Measurements from ENCODE around the gene CCDC88A. TPM values are rescaled to one million over a fixed set of nuclear protein-coding genes. Genes with fewer than 3 reads are reported as not detected.

CCDC88A gene
- 7.0 and 10.1 TPM in 2 replicates for polyA plus RNA-seq (2012; rRNA removed)
- 9.0 and 9.2 TPM in 2 replicates for polyA plus RNA-seq (2012; cell fraction: cytosol; rRNA removed)
- 11.7 and 21.7 TPM in 2 replicates for polyA plus RNA-seq (2012; cell fraction: nucleus; rRNA removed)

- Histone ChIP-seq H2AFZ (ENCODE audit: low read depth) (peak within 1 kb of the TSS; percentile 94), H3K79me2 (ENCODE audit: insufficient read depth) (peaks cover 39% of the 10 kb centered on the region), H3K4me3 (ENCODE audit: low read depth in 2 of 2, low read length in 1 of 2) (peak within 1 kb of the TSS; percentile 84 to 93), H3K4me2 (peak within 1 kb of the TSS; percentile 89), H4K20me1 (ENCODE audit: insufficient read depth) (no peaks in the 10 kb centered on the region), H3K27ac (ENCODE audit: low read depth in 2 of 2, low read length in 1 of 2) (peak within 1 kb of the TSS; percentile 81 to 97), H3K9me2 (no peaks in the 10 kb centered on the region; the same call in 1 of the 2 replicates), H3K36me3 (replicated peaks in 1 of 2; ENCODE audit: control insufficient read depth in 1 of 2, insufficient read depth in 2 of 2, low read length in 1 of 2) (peaks cover 0 to 5% of the 10 kb centered on the region in 2 experiments), H3K9me3 (no peaks in the 10 kb centered on the region; the same call in 1 of the 2 replicates), H3F3A (replicated peaks; ENCODE audit: insufficient read depth) (peaks cover 3% of the 10 kb centered on the region), H3K27me3 (ENCODE audit: insufficient read depth) (no peaks in the 10 kb centered on the region), H3K9ac (peak within 1 kb of the TSS; percentile 81), H3K4me1 (ENCODE audit: control insufficient read depth in 1 of 2, insufficient read depth in 2 of 2, low read depth in 1 of 2, low read length in 1 of 2) (peaks cover 4 to 12% of the 10 kb centered on the region in 2 experiments; a peak in 3 of 4 replicates)
- ChIA-PET POLR2A (interaction anchor here (0.7 to 1.7 kb wide), 5 partner anchors 9 to 371 kb away, joined by 3 to 9 read pairs (median 3); partner anchors contain the start of genes CFAP36, CLHC1, PPP4R3B and RPS27A), CTCF (interaction anchor here (0.7 to 2.3 kb wide), 4 partner anchors 12 to 156 kb away, joined by 3 to 11 read pairs (median 4); no protein-coding TSS in a partner anchor)
- peak; percentile 96 for DNase-seq
- WGBS (ENCODE audit: low lambda C conversion rate): 0% methylated on average over 25 of the region's 62 CpGs
- TF ChIP-seq NFIC (IDR thresholded peaks at IDR 0.05; ENCODE audit: borderline replicate concordance): 0 out of 2 replicates have a peak, but pooled peaks have one; percentile 22
- peak; percentile 47; the same call in 1 of the 2 replicates for TF ChIP-seq TEAD4 (IDR thresholded peaks at IDR 0.05; ENCODE audit: borderline replicate concordance, insufficient read depth)
- TF ChIP-seq GATA2 (CRISPR knock-in tag; IDR thresholded peaks at IDR 0.05): peak; percentile 14; the same call in 1 of the 2 replicates
- peak; percentile 74 for TF ChIP-seq REST (IDR thresholded peaks at IDR 0.05; ENCODE audit: low read depth, low read length)
- peak; percentile 97 for TF ChIP-seq POLR2AphosphoS5 (IDR thresholded peaks at IDR 0.05; ENCODE audit: low read depth, low read length)
- no peak for TF ChIP-seq RXRA (IDR thresholded peaks at IDR 0.05; ENCODE audit: borderline replicate concordance, low read depth)
- TF ChIP-seq USF2 (IDR thresholded peaks at IDR 0.05; ENCODE audit: borderline replicate concordance, low read depth, low read length): no peak
- peak; percentile 71 for TF ChIP-seq YY1 (IDR thresholded peaks at IDR 0.05; ENCODE audit: low read depth)
- TF ChIP-seq MAX (IDR thresholded peaks at IDR 0.05; ENCODE audit: low read depth): peak; percentile 79
- peak; percentile 98 for TF ChIP-seq TAF1 (IDR thresholded peaks at IDR 0.05; ENCODE audit: borderline replicate concordance, low read depth, low read length)
- peak; percentile 30; the same call in 1 of the 2 replicates for TF ChIP-seq MEF2A (IDR thresholded peaks at IDR 0.05; ENCODE audit: borderline replicate concordance, low read depth)
- TF ChIP-seq RFX5 (IDR thresholded peaks at IDR 0.05; ENCODE audit: low read length): peak; percentile 45; the same call in 1 of the 2 replicates
- peak; percentile 94 for TF ChIP-seq PBX3 (IDR thresholded peaks at IDR 0.05)
- TF ChIP-seq EZH2phosphoT487 (IDR thresholded peaks at IDR 0.05; ENCODE audit: borderline replicate concordance, low read depth): no peak
- TF ChIP-seq ZBTB33 (IDR thresholded peaks at IDR 0.05; ENCODE audit: borderline replicate concordance, low read depth): 0 out of 2 replicates have a peak, but pooled peaks have one; percentile 24
- no peak for TF ChIP-seq USF1 (IDR thresholded peaks at IDR 0.05; ENCODE audit: borderline replicate concordance, low read depth)
- peak; percentile 43; the same call in 1 of the 2 replicates for TF ChIP-seq ELF1 (IDR thresholded peaks at IDR 0.05)
- peak; percentile 29; the same call in 1 of the 2 replicates for TF ChIP-seq JUND (IDR thresholded peaks at IDR 0.05)
- peak; percentile 12 for TF ChIP-seq SMC3 (IDR thresholded peaks at IDR 0.05; ENCODE audit: low read depth, low read length)
- TF ChIP-seq IRF3 (IDR thresholded peaks at IDR 0.05; ENCODE audit: low read depth, low read length): no peak
Measured at GRCh38 chr2:55419679-55420438, at the start of gene CCDC88A. TSS of gene CCDC88A (minus strand) at chr2:55419856. CDS start at chr2:55419079, 777 bp downstream.
